ENCODE data around the gene WDR59.

WDR59 gene

GRCh38 chr16:74903901-74904678, 80.8 kb downstream of the WDR59 start:
- no peak for DNase-seq (ENCODE audit: low read depth in 2 of 2)

- DNase-seq (ENCODE audit: low read depth in 2 of 2), result no peak
These were observed 81.8 kb downstream of the WDR59 start for GRCh38 chr16:74903120-74903519.

DNA sequence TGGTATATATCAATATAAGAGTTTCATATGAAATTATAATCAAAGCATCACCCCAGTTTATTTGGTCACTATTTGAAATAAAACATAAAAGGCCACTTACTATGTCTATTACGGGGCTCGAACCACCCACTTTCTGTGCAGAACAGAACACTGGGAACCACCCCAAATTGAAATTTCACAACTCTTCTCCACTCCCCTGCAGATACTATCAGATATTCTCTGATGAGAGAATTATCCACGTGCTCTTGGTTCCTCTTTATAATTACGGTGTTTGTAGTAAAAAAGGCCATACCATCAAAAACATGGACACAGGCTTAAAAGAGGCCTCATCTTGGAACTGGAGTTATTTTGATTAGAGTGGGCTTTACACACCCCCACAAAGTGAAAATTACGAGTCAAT, 82.8 kb downstream of the WDR59 start:
- no peak for DNase-seq (ENCODE audit: low read depth in 2 of 2)

GRCh38 chr16:74901606-74902005, 83.3 kb downstream of the WDR59 start:
- DNase-seq (ENCODE audit: low read depth in 2 of 2), result no peak

DNA sequence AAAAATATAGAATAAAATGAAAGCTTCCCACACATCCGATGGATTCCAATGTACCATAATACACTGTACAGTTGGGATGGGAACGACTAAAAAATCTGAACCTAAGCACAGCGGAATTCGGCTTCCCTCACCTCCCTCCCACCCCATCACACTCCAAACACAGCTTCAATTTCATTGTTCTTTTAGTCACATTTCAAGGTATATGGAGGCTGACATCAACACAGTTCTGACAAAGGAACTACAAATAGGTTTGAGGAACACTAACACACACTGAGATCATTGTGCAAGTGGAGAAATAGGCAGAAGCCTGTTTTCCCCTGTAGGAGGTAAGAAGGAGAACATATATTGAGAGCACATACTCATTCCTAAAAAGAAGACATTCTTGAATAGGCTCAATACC, 85.1 kb downstream of the WDR59 start:
- DNase-seq (ENCODE audit: low read depth in 2 of 2), result no peak

- no peak for DNase-seq (ENCODE audit: low read depth in 2 of 2)
These were observed 86.3 kb downstream of the WDR59 start for GRCh38 chr16:74898659-74899058.

DNA sequence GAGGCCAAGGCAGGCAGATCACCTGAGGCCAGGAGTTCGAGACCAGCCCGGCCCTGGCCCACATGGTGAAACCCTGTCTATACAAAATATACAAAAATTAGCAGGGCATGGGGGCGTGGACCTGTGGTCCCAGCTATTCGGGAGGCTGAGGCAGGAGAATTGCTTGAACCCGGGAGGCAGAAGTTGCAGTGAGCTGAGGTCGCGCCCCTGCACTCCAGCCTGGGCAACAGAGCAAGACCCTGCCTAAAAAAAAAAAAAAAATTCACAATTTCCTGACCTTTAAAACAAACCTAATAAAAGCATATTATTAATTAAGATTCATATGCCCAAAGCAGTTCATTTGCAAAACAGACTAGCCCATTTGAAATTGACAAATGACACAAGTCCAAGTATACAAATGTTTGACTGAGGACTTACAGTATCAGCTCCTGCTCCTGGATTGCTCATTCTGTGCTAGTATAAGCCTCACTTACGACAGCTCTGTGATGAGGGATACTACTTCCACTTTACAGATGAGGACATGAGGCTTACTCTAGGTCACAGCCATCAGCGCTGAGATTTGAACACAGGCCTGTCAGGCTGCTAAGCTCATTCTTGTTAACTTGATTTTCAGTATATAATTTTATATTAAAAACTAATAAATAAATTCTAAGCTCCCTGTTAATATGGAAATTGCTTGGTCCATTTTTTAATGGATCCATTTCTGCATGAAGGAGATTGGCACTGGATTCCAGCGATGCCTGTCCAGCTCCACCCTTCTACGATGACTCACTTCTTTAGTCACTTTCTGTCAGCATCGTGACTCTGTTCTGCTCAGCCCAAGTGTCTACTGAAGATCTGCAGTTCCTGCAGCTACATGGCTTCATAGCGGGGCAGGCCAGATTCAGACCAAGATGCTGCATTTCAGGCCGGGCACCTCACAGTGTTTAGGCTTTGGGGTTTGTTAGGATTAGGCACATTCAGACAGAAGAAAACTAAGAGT, 88.2 kb downstream of the WDR59 start:
- no peak for DNase-seq (ENCODE audit: low read depth in 2 of 2)

- DNase-seq (ENCODE audit: low read depth in 2 of 2), result no peak
These were observed 91.4 kb downstream of the WDR59 start for GRCh38 chr16:74893541-74893940.

- no peak for DNase-seq (ENCODE audit: low read depth in 2 of 2)
These were observed 92.1 kb downstream of the WDR59 start for GRCh38 chr16:74892574-74893461.

DNA sequence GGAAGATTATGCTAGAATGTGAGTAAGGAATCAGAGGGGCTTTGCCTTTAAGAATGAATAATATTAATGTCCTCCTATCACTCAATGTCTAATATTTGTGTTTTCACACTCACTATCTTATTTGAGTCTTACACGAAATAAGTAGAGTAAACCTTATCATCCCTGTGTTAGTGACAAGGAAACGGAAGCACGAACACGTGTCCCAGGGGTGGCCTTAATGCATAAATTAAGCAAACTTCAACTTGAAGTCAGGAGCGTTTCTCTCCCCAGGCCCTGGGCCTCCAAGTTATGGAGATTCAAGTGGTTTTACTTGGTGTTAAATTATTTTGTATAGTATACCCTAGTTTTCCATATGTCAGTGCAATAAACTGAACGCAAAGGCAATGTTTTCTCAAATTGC, 96.0 kb downstream of the WDR59 start:
- DNase-seq (ENCODE audit: low read depth in 2 of 2), result no peak

DNA sequence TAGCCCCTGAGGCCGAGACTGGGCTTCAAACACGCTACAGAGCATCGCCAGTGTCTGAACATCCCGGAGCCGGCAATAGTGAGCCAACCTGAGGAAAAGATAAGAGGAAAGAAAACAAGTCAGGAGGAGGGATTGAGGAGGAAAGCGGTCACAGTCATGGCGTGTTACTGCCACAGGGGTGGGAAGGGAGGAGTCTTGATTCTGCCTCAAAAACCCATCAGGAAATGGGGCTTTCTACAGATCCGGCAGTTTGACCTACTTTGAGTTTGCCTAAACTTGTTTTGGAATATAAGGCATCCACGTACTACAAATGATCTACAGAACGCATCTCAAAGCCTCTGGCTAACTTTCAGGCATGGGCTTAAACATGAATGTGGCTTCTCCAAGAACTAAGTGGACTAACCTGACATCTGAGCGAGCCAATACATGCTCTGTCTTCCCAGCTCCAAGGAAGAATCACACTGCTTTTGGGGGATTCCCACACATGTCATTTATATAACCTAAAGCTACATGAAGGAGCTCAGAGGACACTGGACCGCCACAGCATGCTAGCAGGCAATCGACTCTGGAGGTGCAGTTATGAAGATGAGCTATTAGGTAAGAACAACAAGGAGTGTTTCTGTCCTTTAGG, 96.6 kb downstream of the WDR59 start:
- DNase-seq (ENCODE audit: low read depth in 2 of 2), result no peak

GRCh38 chr16:74887084-74887483, 97.8 kb downstream of the WDR59 start:
- no peak for DNase-seq (ENCODE audit: low read depth in 2 of 2)

DNA sequence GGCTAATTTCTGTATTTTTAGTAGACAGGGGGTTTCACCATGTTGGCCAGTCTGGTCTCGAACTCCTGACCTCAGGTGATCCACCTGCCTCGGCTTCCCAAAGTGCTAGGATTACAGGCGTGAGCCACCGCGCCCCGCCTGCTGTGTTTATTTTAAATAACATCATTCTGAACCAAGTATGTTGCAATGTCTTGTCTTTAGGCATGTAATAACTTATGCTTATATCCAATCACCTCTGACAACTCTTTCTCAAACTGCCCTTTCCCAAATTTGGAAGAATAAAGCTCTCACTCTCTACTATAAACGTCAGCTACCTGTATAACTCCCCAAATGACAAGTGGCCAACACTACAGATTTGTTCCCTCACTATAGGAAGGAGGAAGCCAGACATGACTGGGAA, 107.2 kb downstream of the WDR59 start:
- no peak for DNase-seq (ENCODE audit: low read depth in 2 of 2)

DNA sequence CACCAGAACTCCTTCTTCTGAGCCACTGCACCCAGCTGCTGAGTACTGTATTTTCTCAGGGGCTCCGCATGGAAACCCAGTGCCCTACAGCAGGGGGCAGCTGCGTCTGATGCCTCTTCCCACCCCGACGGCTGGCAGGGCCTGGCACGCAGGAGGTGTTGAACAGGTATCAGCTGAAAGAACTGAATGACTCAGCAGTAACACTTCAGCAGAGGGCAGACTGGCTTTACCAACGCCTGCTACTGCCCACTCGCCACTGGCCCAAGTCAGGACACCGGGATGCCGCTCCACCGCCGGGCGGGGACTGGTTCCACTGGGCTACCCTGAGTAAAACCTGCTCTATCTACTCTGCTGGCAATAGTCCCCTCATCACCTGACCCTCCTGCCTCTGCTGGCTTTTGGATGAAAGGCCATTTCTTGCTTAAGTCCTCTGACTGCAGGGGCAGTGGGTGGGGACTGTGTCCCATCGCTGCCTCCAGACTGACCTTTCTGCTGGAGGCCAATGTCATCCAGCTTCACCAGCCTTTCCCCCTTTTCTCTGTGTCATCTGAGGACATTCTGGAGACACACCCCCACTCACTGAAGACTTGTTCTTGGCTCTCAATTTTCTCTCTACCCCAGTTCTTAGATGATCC, 109.9 kb downstream of the WDR59 start:
- no peak for DNase-seq (ENCODE audit: low read depth in 2 of 2)

- DNase-seq (ENCODE audit: low read depth in 2 of 2), result no peak
These were observed 110.8 kb downstream of the WDR59 start for GRCh38 chr16:74874123-74874522.

DNA sequence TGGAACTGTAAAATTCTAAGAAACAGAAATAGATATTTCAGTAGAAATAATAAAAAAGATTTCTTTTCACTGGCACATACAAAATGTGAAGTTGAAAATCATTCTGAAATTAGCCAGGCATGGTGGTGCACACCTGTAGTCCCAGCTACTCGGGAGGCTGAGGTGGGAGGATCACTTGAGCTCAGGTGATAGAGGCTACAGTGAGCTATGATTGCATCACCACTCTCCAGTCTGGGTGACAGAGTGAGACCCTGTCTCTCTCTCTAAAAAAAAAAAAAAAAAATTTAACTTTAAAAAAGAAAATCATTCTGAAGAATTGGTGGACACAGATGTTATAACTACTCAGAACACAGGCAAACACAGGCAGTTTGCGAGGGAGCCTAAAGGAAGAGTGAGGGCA, 112.6 kb downstream of the WDR59 start:
- no peak for DNase-seq (ENCODE audit: low read depth in 2 of 2)

- DNase-seq (ENCODE audit: low read depth in 2 of 2), result no peak
These were observed 113.3 kb downstream of the WDR59 start for GRCh38 chr16:74871608-74872007.

DNA sequence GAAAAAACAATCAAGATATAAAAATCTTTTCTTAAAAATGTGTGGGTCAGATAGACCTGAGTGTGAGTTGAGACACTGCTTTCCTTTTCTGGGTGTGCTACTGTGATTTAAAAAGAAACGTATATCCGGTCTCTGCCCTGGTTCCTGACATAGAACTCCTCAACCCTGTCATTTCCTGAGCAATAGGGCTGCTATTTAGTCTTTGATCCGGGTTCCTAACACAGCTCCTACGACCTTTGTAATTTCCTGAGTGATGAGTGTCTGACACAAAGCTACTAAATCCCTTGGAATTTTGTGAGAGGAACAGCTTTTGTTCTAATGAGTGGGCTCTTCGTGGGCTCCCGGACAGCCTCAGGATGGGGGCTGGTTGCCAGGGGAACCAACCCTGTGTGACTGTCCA, 116.4 kb downstream of the WDR59 start:
- no peak for DNase-seq (ENCODE audit: low read depth in 2 of 2)

GRCh38 chr16:74868035-74868434, 116.9 kb downstream of the WDR59 start:
- no peak for DNase-seq (ENCODE audit: low read depth in 2 of 2)

DNA sequence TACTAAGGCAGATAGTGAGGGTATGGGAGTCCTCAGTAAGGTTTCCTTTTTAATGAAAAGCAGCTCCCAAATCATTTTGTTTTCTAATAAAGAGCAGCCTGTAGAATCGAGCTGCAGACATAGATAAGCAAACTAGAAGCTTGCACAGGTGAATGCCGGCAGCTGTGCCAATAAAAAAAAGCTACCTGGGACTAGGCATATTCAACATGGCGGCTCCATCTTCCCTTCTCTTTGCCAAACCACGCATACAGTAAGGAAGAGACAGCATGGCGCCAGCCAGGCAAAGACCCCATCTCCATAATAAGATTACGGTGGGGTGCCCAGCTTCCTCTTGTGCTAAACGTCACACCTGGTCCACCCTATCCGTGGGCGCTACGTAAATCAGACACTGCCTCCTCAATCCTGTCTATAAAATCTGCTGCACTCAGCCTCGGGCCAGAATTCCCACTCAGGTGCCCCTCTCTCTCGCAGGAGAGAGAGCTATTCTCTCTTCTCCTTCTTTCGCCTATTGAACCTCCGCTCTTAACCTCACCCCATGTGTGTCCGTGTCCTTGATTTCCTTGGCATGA, 117.6 kb downstream of the WDR59 start:
- DNase-seq (ENCODE audit: low read depth in 2 of 2), result no peak
